ENCODE results near the gene FOXC2.

Gene FOXC2

DNA sequence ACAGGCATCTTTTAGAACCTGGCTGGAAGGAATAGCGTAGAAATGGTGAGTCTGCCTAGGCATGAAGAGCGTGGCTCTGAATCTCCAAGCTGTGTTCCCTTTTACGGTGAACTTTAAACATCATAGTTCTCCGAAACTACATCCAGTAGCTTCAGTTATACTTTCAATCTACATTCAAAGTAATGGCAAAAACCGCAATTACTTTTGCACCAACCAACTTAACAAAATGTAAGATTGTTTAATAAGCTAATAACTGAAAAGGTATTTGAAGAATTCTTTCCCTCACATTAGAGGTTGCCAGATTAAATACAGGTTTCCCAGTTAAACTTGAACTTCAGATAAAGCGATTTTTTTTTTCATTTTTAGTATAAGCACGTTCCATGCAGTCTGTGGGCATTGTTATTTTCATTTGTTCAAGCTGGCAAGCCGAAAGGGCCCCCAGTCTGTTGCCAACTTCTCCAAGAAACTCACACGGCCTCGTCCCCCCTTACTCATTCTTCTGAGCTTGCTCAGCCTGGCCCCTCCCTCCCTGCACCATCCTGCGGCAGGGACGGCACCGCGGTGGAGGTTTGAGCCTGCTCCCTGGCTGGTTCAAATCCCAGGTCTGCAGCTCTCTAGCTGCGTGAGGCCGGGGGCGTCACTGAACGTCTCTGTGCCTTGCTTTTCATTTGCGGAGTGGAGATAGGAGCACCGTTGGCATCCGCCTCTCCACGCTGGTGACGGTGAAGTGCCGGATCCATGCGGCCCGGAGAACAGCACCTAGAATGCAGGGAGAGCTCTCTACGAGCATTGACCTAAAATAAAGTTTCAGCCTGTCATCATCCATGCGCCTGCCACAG is 8.1 kb upstream of the FOXC2 start:
- no peak for DNase-seq

DNA sequence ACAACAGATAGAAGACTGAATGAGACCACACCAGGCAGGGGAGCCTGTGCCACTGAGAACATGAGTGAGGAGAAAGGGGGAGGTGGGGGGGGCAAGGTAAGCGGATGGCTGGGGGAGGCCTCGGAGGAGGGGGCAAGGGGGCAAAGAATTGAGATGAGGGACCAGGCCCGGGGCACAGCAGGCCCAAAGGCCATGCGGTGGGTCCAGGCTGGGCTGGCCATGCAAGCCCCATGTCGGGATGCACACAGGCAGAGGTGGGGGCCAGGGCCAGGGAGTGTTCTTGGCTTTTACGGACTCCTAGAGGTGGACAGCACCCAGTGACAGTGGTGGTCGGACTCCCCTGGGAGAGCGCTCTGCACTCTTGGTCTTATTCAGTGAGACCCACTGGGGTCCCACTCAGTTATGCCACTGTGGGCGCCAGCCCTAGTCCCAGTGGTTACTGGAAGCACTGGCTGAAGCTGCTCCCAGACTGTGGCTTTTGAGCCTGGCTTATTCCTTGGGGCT is 6.8 kb upstream of the FOXC2 start:
- DNase-seq: no peak

DNA sequence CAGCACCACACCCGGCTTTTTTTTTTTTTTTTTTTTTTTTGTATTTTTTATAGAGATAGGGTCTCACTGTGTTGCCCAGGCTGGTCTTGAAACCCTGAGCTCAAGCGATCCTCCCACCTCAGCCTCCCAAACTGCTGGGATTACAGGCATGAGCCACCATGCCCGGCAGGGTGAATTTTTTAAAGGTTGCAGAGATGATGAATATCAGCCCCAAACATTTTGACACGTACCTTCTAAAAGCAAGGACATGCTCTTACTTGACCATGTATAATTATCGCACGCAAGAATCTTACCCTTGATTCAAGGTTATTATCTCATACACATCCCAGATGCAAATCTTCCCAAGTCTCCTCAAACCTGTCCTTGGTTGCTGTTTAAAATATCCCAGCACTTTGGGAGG is 4.3 kb upstream of the FOXC2 start:
- DNase-seq: no peak

DNA sequence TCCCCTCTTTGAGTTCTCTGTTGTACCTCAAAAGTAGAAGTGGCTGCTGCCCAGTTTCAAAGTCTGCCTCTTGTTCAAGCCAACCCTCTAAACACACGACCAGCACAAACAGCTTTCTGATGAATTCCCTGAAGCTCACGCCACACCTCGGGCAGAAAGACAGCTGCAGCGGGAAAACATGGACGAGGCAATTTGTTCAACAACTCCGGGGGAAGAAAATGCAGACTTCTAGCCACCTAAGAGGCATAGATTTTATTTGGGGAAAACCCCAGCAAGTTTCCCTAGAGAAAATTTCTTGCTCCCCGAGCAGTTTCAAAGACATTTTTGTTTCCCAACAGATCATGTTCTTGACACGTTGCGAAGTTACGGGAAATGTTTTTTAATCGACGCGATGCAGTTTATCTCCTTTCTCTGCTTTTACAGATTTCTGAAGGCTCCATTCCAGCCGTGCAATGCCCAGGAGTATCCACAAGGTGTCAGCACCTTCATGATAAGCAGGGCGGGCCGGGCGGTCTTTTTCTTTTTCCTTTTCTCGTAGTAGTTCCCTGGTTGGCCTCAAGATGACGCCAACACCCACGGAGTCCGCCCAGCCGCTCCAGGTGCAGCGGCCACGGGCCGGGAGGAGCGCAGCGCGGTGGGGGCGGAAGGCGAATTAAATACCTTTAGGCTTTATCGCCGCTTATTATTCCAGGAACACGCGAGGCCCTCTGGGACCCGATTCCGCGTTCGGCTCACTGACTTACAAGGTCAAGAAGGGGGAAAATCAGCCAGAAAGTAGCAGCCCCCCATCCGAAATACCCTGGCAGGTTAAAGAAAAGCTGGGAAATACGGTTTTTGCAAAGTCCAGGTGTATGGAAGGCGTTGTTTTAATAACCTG is 2.9 kb upstream of the FOXC2 start:
- peak; percentile 97 for DNase-seq

DNA sequence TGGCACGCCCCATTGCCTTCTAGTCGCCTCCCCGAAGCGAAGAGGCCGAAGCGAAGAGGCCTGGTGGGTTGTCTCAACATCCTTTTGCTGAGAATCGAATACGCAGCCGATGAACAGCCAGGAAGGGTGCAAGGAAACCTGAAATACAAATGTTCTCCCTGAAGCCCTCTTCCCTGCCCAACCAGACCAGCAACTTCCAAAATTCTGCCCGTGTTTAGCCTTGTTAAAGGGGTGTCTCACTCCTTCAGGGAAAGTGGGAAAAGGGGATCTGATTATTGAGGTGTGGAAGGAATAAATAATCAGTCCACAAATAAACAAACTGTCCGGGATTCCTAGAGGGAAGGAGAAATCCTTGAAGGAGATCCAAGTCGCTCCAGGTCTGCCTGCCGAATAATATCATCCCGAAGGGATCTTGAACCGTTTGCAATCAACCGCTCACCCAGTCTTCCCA is 1.4 kb upstream of the FOXC2 start:
- peak; percentile 63 for DNase-seq

DNA sequence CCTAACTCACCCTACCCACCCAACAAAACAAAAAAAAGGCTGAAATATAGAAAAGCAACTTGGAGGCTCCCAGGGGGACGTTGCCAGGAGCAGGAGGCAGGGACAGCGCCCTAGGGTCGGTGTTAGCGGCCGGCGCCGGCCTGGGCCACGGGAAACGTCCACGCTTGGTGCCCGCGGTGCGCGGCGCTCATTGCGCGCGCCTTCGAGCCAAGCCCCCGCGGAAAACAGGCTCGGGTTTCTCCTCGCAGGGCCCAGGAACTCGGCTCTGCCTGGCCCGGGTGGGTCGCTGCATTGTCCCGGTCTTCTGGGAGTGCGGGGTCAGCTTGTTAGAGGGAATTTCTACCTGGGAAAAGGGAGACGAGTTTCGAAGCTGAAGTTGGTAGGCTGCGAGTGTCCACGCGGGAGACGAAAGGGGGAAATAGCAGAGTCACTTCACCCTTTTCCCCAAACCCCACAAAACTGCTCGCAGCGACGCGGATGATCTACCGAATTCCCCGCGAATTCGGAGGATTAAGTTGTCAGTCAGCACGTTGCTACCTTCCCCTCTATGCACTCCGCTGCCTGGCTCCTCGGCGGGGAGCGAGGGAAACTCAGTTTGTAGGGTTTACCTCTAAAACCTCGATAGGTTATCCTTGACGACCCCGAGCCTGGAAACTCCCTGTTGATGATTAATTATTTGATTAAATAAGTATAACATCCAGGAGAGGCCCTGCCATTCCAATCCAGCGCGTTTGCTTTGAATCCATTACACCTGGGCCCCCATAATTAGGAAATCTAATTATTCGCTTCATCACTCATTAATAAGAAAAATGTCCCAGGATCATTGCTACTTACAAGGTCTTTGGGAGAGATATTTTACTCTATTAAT is 751 bp upstream of the FOXC2 start:
- DNase-seq: peak; percentile 51

DNA sequence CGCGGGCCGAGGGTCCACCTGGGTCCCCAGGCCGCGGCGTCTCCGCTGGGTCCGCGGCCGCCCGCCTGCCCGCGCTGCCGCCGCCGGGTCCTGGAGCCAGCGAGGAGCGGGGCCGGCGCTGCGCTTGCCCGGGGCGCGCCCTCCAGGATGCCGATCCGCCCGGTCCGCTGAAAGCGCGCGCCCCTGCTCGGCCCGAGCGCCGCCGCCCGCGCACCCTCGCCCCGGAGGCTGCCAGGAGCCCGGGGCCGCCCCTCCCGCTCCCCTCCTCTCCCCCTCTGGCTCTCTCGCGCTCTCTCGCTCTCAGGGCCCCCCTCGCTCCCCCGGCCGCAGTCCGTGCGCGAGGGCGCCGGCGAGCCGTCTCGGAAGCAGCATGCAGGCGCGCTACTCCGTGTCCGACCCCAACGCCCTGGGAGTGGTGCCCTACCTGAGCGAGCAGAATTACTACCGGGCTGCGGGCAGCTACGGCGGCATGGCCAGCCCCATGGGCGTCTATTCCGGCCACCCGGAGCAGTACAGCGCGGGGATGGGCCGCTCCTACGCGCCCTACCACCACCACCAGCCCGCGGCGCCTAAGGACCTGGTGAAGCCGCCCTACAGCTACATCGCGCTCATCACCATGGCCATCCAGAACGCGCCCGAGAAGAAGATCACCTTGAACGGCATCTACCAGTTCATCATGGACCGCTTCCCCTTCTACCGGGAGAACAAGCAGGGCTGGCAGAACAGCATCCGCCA is 504 bp downstream of the FOXC2 start:
- peak; percentile 69 for DNase-seq

DNA sequence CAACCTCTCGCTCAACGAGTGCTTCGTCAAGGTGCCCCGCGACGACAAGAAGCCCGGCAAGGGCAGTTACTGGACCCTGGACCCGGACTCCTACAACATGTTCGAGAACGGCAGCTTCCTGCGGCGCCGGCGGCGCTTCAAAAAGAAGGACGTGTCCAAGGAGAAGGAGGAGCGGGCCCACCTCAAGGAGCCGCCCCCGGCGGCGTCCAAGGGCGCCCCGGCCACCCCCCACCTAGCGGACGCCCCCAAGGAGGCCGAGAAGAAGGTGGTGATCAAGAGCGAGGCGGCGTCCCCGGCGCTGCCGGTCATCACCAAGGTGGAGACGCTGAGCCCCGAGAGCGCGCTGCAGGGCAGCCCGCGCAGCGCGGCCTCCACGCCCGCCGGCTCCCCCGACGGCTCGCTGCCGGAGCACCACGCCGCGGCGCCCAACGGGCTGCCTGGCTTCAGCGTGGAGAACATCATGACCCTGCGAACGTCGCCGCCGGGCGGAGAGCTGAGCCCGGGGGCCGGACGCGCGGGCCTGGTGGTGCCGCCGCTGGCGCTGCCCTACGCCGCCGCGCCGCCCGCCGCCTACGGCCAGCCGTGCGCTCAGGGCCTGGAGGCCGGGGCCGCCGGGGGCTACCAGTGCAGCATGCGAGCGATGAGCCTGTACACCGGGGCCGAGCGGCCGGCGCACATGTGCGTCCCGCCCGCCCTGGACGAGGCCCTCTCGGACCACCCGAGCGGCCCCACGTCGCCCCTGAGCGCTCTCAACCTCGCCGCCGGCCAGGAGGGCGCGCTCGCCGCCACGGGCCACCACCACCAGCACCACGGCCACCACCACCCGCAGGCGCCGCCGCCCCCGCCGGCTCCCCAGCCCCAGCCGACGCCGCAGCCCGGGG is 1.3 kb downstream of the FOXC2 start:
- DNase-seq: no peak

DNA sequence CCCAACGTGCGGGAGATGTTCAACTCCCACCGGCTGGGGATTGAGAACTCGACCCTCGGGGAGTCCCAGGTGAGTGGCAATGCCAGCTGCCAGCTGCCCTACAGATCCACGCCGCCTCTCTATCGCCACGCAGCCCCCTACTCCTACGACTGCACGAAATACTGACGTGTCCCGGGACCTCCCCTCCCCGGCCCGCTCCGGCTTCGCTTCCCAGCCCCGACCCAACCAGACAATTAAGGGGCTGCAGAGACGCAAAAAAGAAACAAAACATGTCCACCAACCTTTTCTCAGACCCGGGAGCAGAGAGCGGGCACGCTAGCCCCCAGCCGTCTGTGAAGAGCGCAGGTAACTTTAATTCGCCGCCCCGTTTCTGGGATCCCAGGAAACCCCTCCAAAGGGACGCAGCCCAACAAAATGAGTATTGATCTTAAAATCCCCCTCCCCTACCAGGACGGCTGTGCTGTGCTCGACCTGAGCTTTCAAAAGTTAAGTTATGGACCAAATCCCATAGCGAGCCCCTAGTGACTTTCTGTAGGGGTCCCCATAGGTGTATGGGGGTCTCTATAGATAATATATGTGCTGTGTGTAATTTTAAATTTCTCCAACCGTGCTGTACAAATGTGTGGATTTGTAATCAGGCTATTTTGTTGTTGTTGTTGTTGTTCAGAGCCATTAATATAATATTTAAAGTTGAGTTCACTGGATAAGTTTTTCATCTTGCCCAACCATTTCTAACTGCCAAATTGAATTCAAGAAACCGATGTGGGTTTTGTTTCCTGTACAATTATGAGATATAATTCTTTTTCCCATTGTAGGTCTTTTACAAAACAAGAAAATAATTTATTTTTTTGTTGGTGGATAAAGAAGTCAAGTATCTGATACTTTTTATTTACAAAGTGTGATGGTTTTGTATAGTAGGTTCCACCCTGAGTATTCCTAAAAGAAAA is 2.3 kb downstream of the FOXC2 start:
- DNase-seq: peak; percentile 43

DNA sequence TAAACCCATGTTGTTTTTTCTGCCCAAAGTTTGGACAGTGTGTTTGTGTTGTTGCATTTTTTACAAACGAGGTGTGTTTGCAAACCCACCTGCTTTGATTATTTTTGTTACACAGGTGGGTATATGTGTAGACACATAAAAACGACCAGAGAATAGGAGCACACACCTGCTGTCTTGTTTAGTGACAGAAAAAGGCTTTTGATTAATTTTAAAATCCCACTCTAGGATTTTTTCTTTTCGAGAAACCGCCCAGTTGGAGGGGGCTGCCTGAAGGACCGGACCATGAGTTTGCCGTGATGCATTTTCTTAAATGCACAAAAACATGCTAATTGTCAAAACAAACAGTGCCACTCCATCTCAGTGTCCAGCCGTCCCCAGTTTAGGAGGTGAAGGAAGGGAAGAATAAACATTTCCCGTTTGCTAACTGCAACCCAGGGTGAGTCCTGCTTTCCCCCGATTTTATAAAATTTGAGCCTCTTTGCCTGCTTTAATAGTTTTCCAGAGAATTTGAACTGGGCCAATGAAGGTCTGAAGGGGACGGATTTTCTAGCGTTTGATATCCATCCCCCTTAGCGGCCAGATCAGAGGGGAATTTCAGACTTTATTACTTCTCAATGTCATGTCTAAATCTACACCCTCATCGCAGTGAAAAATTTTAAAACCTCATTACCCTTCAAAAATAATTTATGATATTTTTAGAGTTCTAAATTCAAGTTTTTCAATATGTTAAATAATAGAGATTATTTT is 3.2 kb downstream of the FOXC2 start:
- DNase-seq: peak; percentile 54

DNA sequence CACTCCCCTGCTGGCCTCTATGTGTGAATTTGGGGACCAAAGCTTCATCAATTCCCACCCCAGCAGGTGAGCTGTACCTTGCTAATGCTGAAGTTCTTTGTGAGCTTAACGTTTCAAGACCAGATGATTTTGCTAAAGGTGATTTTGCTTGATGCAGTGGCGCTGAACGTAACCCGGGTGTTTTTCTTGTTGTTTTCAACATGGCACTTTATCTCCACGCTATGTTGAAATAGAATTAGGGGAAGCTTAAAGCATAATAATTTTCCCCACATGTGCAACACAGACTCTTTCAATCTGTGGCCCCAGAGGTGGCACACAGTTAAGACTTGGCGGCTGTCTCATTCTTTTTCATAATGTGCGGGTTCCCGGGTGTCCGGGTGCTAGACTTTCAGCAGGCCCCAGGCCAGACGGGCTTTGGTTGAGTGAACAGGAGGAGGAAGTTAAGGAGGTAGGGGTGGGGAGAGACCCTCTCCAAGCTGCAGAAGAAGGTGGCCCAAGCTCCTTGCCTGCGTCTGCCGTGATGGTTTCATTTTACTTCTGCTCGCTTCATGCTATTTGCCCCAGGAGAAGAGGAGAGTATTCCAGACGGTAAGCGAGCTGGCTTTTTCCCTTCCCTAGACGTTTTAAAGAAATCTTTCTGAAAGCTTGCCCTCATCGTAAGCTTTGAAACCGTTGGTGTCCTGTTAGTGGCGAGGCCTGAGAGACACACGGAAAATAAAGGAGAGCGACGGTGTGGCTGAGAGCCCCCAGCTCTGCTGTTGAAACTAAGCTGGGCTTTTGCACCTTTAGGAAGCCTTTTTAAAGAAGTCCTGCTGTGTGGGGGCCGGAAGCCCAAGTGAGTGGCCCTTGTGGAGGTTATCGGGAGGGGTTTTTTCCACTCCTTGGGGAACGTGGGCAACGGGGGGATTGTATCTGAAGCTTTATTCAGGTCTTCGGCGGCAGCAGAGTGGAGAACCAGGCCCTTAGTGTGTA is 4.2 kb downstream of the FOXC2 start:
- DNase-seq: peak; percentile 61

DNA sequence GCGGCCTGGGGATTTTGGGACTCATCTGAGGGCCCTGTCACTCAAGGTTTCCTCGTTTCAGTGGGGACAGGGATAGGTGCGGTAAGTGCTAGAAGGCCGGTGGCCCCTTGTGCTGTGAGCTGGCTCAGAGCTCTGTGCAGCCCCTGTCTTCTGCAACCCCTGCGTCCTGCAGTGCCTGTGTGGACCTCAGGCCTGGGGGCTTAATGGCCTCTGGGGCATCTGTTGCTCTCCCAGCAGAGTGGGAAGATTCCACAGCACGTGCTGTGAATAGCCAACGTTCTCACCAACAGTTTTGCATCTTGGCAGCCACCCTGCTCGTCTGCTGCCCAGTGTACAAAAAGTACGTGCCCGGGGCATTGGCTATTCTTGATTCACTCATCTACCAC is 4.9 kb downstream of the FOXC2 start:
- no peak for DNase-seq

DNA sequence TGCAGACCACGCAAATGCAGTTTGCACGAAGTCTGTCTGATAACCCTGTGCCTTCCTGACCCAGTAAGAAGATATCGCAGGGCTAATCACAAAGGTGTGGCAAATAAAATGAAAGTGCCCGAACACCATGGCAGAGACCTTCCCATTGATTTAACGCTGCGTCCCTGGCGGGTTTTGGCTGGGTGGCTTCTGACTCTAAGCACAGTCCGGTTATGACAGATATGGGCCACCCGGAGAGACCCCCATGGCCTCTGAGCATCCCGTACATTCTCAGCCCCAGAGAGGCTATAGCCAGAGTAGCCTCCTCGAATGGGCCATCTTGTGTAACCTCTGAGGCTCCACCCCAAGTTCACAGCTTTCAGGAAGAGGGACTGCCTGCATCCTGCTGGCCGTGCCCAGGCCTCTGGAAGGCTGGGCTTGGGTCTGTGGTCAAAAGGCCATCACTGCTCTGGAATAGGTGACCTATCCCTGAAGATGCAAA is 5.5 kb downstream of the FOXC2 start:
- no peak for DNase-seq

DNA sequence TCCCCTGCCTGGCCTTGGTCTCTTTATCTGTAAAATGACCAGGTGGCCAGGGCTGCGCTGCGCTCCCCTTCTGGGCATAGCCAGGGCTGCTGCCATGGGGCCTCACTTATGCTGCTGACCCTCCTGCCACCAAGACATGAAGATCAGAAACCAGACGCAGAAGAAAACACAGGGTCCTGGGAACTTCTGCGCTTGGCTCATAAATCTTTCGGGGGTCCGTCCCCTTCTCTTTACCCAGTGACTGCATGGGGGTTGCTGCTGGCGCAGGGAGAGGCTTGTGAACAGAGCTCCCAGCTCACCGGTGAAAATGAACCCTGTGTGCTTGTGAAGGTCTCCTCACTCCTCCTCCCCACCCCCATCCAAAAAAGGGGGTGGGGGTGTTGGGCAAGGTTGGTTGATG is 6.0 kb downstream of the FOXC2 start:
- DNase-seq: no peak

DNA sequence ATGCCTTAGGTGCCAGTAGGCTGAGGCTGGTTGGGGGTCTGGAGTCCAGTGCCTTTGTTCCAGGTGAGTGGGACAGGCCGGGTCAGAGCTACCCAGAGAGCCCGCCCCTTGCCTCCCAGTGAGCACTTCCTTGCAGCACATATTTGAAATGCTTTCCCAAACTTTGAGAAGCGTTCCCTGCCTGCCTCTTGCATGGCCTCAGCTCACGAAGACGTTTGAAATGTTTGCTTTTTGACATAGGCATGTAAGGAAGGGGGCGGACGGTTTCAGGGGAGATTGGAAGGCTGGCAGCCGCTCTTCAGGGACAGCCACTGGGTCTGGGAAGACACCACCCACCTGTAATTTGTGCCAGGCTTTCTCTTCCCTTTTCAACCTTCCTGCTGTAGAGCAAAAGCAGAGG is 6.6 kb downstream of the FOXC2 start:
- DNase-seq: no peak

DNA sequence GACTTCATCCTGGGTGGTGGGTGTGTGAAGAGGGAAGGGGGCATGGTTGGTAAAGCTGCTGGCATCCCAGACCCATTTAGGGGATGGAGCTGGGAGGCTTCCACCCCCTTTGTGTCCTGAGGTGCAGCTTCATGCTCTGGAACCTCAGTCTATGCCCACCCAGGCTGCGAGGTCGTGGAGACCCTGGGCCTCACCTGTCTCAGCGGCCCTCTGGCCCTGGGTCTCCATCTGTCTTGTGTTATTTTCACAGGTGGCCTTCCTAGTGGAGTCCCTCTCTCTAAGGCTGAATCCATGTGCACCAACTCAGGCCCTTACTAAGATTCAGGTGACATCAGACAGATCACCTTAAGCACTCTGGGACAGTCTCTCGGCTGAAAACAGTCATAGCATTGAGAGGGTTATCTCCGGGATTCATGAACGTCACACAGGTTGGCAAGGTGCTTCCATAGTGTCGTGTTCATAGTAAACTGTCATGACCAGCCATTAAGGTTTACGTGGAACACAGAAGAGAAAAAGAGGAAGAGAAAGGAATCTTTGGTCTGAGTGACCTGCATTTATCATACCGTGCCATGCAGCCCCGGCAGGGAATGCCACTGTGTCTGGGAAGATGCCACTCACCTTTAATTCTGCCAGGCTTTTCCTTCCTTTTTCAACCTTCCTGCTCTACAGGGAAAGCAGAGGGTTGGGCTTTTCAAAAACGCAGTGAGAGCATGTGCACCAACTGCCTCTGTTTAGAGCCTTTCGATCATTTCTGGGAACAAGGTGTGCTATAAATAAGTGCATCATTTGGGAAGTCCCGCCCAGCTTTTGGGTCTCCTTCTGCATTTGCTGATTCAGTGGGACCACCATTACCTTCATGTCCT is 7.2 kb downstream of the FOXC2 start:
- no peak for DNase-seq

DNA sequence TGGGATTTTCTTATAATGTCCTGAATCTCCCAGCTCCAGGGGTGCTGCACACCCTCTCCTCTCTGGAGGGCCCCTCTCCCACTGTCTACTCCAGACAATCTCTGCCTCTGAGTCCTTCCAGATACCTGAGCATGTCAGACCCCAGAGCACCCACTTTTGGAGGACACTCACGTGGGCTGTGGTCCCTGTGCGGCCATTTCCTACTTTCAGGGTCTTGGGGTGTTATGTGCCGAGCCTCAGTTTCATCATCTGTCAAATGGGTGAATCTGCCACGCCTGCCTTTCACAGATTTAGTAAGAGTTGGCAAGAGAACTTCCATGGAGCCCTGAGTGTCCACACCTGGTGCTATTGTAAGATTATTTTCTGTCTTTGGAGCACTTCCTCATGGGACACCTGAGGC is 8.0 kb downstream of the FOXC2 start:
- DNase-seq: no peak
